EL (cell line): ENCODE measurements around the gene MATN3.
"Not testable (repeated sequence)": the region's sequence is repeated elsewhere in the genome, so short reads cannot be mapped to it uniquely, and the experiment has no call there.

Experiments used
- DNase-seq: peaks from one replicate; pipeline ENCODE4 v3.0.0-alpha.2; 2016

MATN3 gene

GRCh38 chr2:20012282-20013125 is at the start of gene MATN3:
Gene MATN3 (minus strand): TSS chr2:20012668. CDS start chr2:20012631, 37 bp downstream.
- peak; percentile 51 for DNase-seq

- no peak for DNase-seq
Observed at GRCh38 chr2:20061940-20062339, 49.5 kb upstream of the MATN3 start.

GRCh38 chr2:20061476-20061875 is 49.0 kb upstream of the MATN3 start:
- DNase-seq, result peak; percentile 40

- DNase-seq, result no peak
Observed at GRCh38 chr2:20060106-20060505, 47.6 kb upstream of the MATN3 start.

GRCh38 chr2:20057268-20057667 is 44.8 kb upstream of the MATN3 start:
- DNase-seq, result no peak

GRCh38 chr2:20054931-20055330 is 42.5 kb upstream of the MATN3 start:
- no peak for DNase-seq

GRCh38 chr2:20054119-20054518 is 41.7 kb upstream of the MATN3 start:
- DNase-seq, result no peak

GRCh38 chr2:20052861-20053281 is 40.4 kb upstream of the MATN3 start:
- peak; percentile 77 for DNase-seq

- DNase-seq, result peak; percentile 43
Observed at GRCh38 chr2:20052229-20052851, 39.9 kb upstream of the MATN3 start.

GRCh38 chr2:20051532-20052228 is 39.2 kb upstream of the MATN3 start, which contains the start of gene LAPTM4A:
Gene LAPTM4A (minus strand): TSS chr2:20051628. CDS start chr2:20051520, 108 bp downstream.
- DNase-seq, result peak; percentile 100

- DNase-seq, result peak; percentile 75
Observed at GRCh38 chr2:20050646-20051531, 38.4 kb upstream of the MATN3 start.

GRCh38 chr2:20050104-20050645 is 37.7 kb upstream of the MATN3 start:
- peak; percentile 65 for DNase-seq

GRCh38 chr2:20049637-20050036 is 37.2 kb upstream of the MATN3 start:
- DNase-seq, result peak; percentile 30

GRCh38 chr2:20048488-20049448 is 36.3 kb upstream of the MATN3 start:
- DNase-seq, result no peak

GRCh38 chr2:20045712-20046292 is 33.3 kb upstream of the MATN3 start:
- not testable (repeated sequence) for DNase-seq

GRCh38 chr2:20044778-20045177 is 32.3 kb upstream of the MATN3 start:
- DNase-seq, result no peak

GRCh38 chr2:20042531-20042930 is 30.1 kb upstream of the MATN3 start:
- DNase-seq, result no peak

GRCh38 chr2:20040489-20041172 is 28.2 kb upstream of the MATN3 start:
- DNase-seq, result peak; percentile 63

GRCh38 chr2:20037660-20038059 is 25.2 kb upstream of the MATN3 start:
- no peak for DNase-seq
